GM23248 (cell line): ENCODE measurements around the gene UFSP1. TPM values are rescaled to one million over a fixed set of nuclear protein-coding genes. Genes with fewer than 3 reads are reported as not detected.
"Not testable (repeated sequence)": the region's sequence is repeated elsewhere in the genome, so short reads cannot be mapped to it uniquely, and the experiment has no call there.

Source experiments
- DNase-seq: peaks from one replicate; pipeline ENCODE4 v3.0.0-alpha.2; 2015
- H2AFZ ChIP-seq: fragments of 200-600 bp; sonication (generic); 2 replicates; pipeline ENCODE4 v1.6.1; 2016; ENCODE audit warnings: antibody characterized with exemption
- H3F3A ChIP-seq: fragments of 200-600 bp; sonication (generic); 2 replicates; pipeline ENCODE4 v1.6.1; 2016; ENCODE audit warnings: mild to moderate bottlenecking, antibody characterized with exemption, mixed run types; ENCODE audit not compliant: insufficient read depth
- H3K27ac ChIP-seq: fragments of 200-600 bp; sonication (generic); 2 replicates; pipeline ENCODE4 v1.5.1; 2016; ENCODE audit warnings: mild to moderate bottlenecking
- H3K27me3 ChIP-seq: fragments of 200-600 bp; sonication (generic); replicated peaks from 2 replicates; pipeline ENCODE4 v1.6.1; 2016; ENCODE audit warnings: mild to moderate bottlenecking; ENCODE audit not compliant: insufficient read depth
- H3K36me3 ChIP-seq: fragments of 200-600 bp; sonication (generic); 2 replicates; pipeline ENCODE4 v1.6.1; 2016; ENCODE audit warnings: low read depth, mild to moderate bottlenecking
- H3K4me1 ChIP-seq: fragments of 200-600 bp; sonication (generic); 2 replicates; pipeline ENCODE4 v1.6.1; 2016; ENCODE audit warnings: mild to moderate bottlenecking; ENCODE audit not compliant: insufficient read depth
- H3K4me2 ChIP-seq: fragments of 200-600 bp; sonication (generic); one replicate; pipeline ENCODE4 v1.6.1; 2016; ENCODE audit warnings: mild to moderate bottlenecking; ENCODE audit not compliant: unreplicated experiment
- H3K4me3 ChIP-seq: fragments of 200-600 bp; sonication (generic); 2 replicates; pipeline ENCODE4 v1.5.1; 2016; ENCODE audit warnings: mild to moderate bottlenecking
- H3K79me2 ChIP-seq: fragments of 200-600 bp; sonication (generic); 2 replicates; pipeline ENCODE4 v1.6.1; 2016; ENCODE audit warnings: mild to moderate bottlenecking; ENCODE audit not compliant: insufficient read depth
- H3K9ac ChIP-seq: fragments of 200-600 bp; sonication (generic); 2 replicates; pipeline ENCODE4 v1.6.1; 2016; ENCODE audit warnings: mild to moderate bottlenecking
- H3K9me2 ChIP-seq: fragments of 200-600 bp; sonication (generic); 2 replicates; pipeline ENCODE4 v1.6.1; 2016; ENCODE audit warnings: mixed run types, mild to moderate bottlenecking, moderate library complexity; ENCODE audit not compliant: insufficient read depth
- H3K9me3 ChIP-seq: fragments of 200-600 bp; sonication (generic); one replicate; pipeline ENCODE4 v1.6.1; 2017; ENCODE audit warnings: low read depth
- H4K20me1 ChIP-seq: fragments of 200-600 bp; sonication (generic); 2 replicates; pipeline ENCODE4 v1.6.0; 2016; ENCODE audit not compliant: insufficient read depth
- EZH2 ChIP-seq: fragments of 200-600 bp; sonication (generic); IDR thresholded peaks from 2 replicates; pipeline ENCODE4 v1.6.1; 2018; ENCODE audit warnings: antibody characterized with exemption, mild to moderate bottlenecking; ENCODE audit not compliant: insufficient read depth, poor library complexity, severe bottlenecking
- EZH2phosphoT487 ChIP-seq: fragments of 200-600 bp; sonication (generic); IDR thresholded peaks from 2 replicates; pipeline ENCODE4 v1.6.1; 2018; ENCODE audit warnings: antibody characterized with exemption, moderate library complexity, mild to moderate bottlenecking, low read depth; ENCODE audit not compliant: insufficient read depth
- WGBS, 2 experiments: methylation state at CpG; one replicate each; pipeline ENCODE4 v1.1.6; 2015 to 2017; ENCODE audit warnings: low lambda C conversion rate in 2 of 2, low coverage in 1 of 2; ENCODE audit errors: missing lambda C conversion rate in 2 of 2; 5-methylcytosine and 5-hydroxymethylcytosine counted together
- in situ Hi-C: fragments of 300-500 bp; cut with MboI; formaldehyde crosslinking; loops from 2 replicates; pipeline ENCODE4 v1.15.0; 2020
- polyA plus RNA-seq: library from polyadenylated mRNA; unstranded; fragments of >200 nt; fragmentation: Nextera tagmentation; extraction: Ambion mirVana; gene quantifications from 2 replicates; pipeline ENCODE4 v1.2.1, GENCODE V29; 2016
- total RNA-seq: library from RNA; depleted of rRNA; stranded (reverse); fragments of >200 nt; shearing (Covaris generic); gene quantifications from 2 replicates; pipeline ENCODE4 v1.2.3, GENCODE V29; 2014

Gene UFSP1
- total and polyA plus RNA-seq, 2 experiments from 2014 or later = 5.1 to 9.9 TPM

DNA sequence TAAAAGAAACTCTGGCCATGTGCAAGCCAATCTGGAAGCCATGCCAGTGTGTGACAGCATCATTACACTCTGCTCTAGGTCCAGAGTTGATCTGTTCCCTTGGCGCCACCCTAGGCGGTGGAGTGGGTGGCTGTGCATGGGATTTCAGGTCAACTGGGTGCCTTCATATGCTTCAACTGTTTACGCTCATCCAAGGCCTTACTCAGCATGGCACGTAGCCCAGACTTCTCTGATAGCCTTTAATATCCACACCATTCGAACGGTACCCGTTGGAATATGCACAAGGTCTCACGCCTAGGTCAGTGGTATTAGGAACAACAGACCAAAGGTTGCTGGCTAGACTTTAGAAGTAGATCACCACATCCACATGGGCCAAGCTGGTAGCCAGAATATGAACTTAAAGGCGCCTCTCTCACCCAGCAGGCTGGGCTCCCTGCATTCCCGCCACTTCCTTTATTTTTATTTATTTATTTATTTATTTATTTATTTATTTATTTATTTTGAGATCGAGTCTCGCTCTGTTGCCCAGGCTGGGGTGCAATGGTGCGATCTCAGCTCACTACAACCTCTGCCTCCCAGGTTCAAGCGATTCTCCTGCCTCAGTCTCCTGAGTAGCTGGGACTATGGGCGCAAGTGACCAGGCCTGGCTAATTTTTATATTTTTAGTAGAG lies 24.8 kb upstream of the UFSP1 start:
- TF ChIP-seq EZH2phosphoT487 = no peak
- no peak for TF ChIP-seq EZH2
- H4K20me1 ChIP-seq = no peaks in the 10 kb centered on the region
- no peak for DNase-seq
- no peak overlapping the region for H3K4me3 ChIP-seq
- H3K27me3 ChIP-seq = no peaks in the 10 kb centered on the region; the same call in 1 of the 2 replicates
- no peak overlapping the region for H3K4me2 ChIP-seq
- in situ Hi-C loops = no loop called here
- no peaks in the 10 kb centered on the region for H3K79me2 ChIP-seq
- no peaks in the 10 kb centered on the region for H3K9me3 ChIP-seq
- H3K36me3 ChIP-seq = no peaks in the 10 kb centered on the region
- no peak overlapping the region for H3K9ac ChIP-seq
- 88% methylated on average over 15 of the region's 15 CpGs for WGBS, 2 experiments
- no peaks in the 10 kb centered on the region for H3F3A ChIP-seq
- no peaks in the 10 kb centered on the region for H3K9me2 ChIP-seq
- no peak overlapping the region for H2AFZ ChIP-seq
- H3K27ac ChIP-seq = no peak overlapping the region
- 0 out of 2 replicates have a peak, but pooled peaks cover 4% of the 10 kb centered on the region for H3K4me1 ChIP-seq

GRCh38 chr7:100911484-100911883 lies 22.0 kb upstream of the UFSP1 start:
- H2AFZ ChIP-seq = no peak overlapping the region
- no peaks in the 10 kb centered on the region for H3F3A ChIP-seq
- no peak for TF ChIP-seq EZH2
- TF ChIP-seq EZH2phosphoT487 = no peak
- H3K4me3 ChIP-seq = no peak overlapping the region
- no peak overlapping the region for H3K27ac ChIP-seq
- no peaks in the 10 kb centered on the region for H3K9me3 ChIP-seq
- DNase-seq = no peak
- in situ Hi-C loops = no loop called here
- no peak overlapping the region for H3K4me2 ChIP-seq
- no peaks in the 10 kb centered on the region for H4K20me1 ChIP-seq
- no peaks in the 10 kb centered on the region for H3K36me3 ChIP-seq
- no peaks in the 10 kb centered on the region; the same call in 1 of the 2 replicates for H3K27me3 ChIP-seq
- 0 out of 2 replicates have a peak, but pooled peaks cover 4% of the 10 kb centered on the region for H3K4me1 ChIP-seq
- H3K9ac ChIP-seq = no peak overlapping the region
- 57 to 61% methylated on average over 3 of the region's 3 CpGs for WGBS, 2 experiments
- no peaks in the 10 kb centered on the region for H3K79me2 ChIP-seq
- H3K9me2 ChIP-seq = no peaks in the 10 kb centered on the region

- H3K36me3 ChIP-seq, H2AFZ ChIP-seq, H4K20me1 ChIP-seq, H3K9me2 ChIP-seq, H3K4me3 ChIP-seq, H3F3A ChIP-seq, H3K27me3 ChIP-seq, in situ Hi-C loops, H3K9me3 ChIP-seq, H3K27ac ChIP-seq, H3K79me2 ChIP-seq, H3K4me1 ChIP-seq, DNase-seq, H3K4me2 ChIP-seq, H3K9ac ChIP-seq: not testable (repeated sequence)
- WGBS, 2 experiments = 60 to 69% methylated on average over 5 to 7 of the region's 7 CpGs
Measured at GRCh38 chr7:100910443-100910842, 20.9 kb upstream of the UFSP1 start.

- H2AFZ ChIP-seq = no peak overlapping the region
- TF ChIP-seq EZH2phosphoT487 = no peak
- no peak for TF ChIP-seq EZH2
- H3K9me2 ChIP-seq = no peaks in the 10 kb centered on the region
- H4K20me1 ChIP-seq = no peaks in the 10 kb centered on the region
- 62 to 67% methylated on average over 5 of the region's 5 CpGs for WGBS, 2 experiments
- no peaks in the 10 kb centered on the region for H3K79me2 ChIP-seq
- H3K9ac ChIP-seq = no peak overlapping the region
- no peaks in the 10 kb centered on the region; the same call in 1 of the 2 replicates for H3K27me3 ChIP-seq
- DNase-seq = no peak
- no peak overlapping the region for H3K4me3 ChIP-seq
- H3K36me3 ChIP-seq = no peaks in the 10 kb centered on the region
- H3K4me1 ChIP-seq = no peaks in the 10 kb centered on the region
- H3F3A ChIP-seq = no peaks in the 10 kb centered on the region
- no peak overlapping the region for H3K4me2 ChIP-seq
- in situ Hi-C loops = no loop called here
- H3K9me3 ChIP-seq = no peaks in the 10 kb centered on the region
- H3K27ac ChIP-seq = no peak overlapping the region
Measured at GRCh38 chr7:100908512-100908911, 19.0 kb upstream of the UFSP1 start.

DNA sequence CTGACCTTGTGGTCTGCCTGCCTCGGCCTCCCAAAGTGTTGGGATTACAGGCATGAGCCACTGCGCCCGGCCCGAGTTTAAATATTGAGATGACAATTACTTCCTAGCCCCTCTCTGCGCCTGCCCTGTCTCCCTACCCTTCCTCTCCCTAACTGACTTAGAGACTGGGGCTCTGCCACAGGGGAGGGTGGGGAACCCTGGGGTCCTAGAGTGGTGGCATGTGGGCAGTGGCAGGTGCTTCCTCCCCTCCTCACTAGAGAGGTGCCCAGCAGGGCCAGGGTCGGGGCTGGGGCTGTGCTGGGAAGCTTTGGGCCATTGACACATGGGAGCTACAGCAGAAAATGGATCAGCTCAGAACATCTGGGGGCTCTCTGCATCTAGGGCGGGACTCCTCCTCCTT lies 13.1 kb upstream of the UFSP1 start:
- H3F3A ChIP-seq = no peaks in the 10 kb centered on the region
- no peak overlapping the region for H2AFZ ChIP-seq
- H3K36me3 ChIP-seq = no peaks in the 10 kb centered on the region
- TF ChIP-seq EZH2phosphoT487 (no peak), EZH2 (no peak)
- H3K9me2 ChIP-seq = no peaks in the 10 kb centered on the region
- H3K4me2 ChIP-seq = no peak overlapping the region
- no peaks in the 10 kb centered on the region for H4K20me1 ChIP-seq
- in situ Hi-C loops = loop anchor here (5.0 kb wide), 1 partner anchor 150 kb away; no protein-coding TSS in a partner anchor
- no peaks in the 10 kb centered on the region for H3K79me2 ChIP-seq
- H3K27ac ChIP-seq = no peak overlapping the region
- no peaks in the 10 kb centered on the region for H3K4me1 ChIP-seq
- DNase-seq = no peak
- no peak overlapping the region for H3K9ac ChIP-seq
- H3K9me3 ChIP-seq = no peaks in the 10 kb centered on the region
- no peak overlapping the region for H3K4me3 ChIP-seq
- peaks cover 20% of the 10 kb centered on the region for H3K27me3 ChIP-seq
- 74 to 76% methylated on average over 7 of the region's 7 CpGs for WGBS, 2 experiments
